ENCODE data around the gene PLCD4. TPM values are rescaled to one million over a fixed set of nuclear protein-coding genes. Genes with fewer than 3 reads are reported as not detected.

PLCD4 gene
- total and polyA plus RNA-seq, 12 donors = 0.72 to 23.2 (median 1.8) TPM

DNA sequence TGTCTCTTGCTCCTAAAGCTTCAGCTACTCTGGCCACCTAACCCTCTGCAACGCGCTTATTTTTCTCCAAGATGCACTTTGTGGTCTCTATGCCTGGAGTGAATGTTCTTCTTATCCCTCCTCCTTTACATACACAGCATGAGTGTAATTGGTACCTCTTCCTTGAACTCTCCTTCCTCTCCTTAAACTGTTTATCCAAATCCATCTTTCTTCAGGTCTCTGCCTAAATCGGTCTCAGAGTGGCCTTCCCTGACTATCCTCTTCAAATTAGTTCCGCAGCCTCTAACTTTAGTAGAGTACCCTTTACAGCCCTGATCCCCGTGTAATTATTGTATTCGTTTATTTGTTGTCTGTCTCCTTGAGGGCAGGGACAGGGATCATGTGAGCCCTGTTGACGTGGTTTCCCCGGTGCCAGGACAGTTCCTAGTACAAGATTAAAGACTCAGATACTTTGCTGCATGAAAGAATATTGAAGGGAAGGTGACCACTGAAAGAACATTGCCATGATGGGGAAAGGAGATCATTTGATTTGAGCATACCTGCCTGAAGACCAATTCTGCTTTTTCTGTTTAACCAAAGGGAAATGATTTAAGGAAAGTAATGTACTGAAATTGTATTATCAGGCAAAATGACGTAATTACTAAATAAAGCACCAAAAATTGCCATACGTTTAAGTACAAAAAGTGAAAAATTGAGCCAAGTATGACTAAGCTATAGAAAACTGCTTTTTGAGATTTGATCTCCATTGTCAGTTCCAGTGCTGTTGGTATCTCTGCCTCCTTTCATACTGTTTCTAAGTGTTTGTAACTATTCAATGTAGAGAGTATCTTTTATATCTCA lies 37.8 kb upstream of the PLCD4 start:
- peak overlapping the region; percentile 96 to 99 (median 97) for H3K27ac ChIP-seq
- peak in 1 of 2 donors; percentile 63 for TF ChIP-seq POLR2A (IDR thresholded peaks at IDR 0.05)
- TF ChIP-seq, protein P1, sequence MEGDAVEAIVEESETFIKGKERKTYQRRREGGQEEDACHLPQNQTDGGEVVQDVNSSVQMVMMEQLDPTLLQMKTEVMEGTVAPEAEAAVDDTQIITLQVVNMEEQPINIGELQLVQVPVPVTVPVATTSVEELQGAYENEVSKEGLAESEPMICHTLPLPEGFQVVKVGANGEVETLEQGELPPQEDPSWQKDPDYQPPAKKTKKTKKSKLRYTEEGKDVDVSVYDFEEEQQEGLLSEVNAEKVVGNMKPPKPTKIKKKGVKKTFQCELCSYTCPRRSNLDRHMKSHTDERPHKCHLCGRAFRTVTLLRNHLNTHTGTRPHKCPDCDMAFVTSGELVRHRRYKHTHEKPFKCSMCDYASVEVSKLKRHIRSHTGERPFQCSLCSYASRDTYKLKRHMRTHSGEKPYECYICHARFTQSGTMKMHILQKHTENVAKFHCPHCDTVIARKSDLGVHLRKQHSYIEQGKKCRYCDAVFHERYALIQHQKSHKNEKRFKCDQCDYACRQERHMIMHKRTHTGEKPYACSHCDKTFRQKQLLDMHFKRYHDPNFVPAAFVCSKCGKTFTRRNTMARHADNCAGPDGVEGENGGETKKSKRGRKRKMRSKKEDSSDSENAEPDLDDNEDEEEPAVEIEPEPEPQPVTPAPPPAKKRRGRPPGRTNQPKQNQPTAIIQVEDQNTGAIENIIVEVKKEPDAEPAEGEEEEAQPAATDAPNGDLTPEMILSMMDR (IDR thresholded peaks at IDR 0.05) = no peak
- H3K9me3 ChIP-seq (replicated peaks in 1 of 3) = no peaks in the 10 kb centered on the region
- DNase-seq = peak; percentile 48 to 86 (median 76)
- intact Hi-C loops (cut with DNase I) = loop anchor here in 1 of 2 donors (10.0 kb wide), 1 partner anchor 75 kb away; no protein-coding TSS in a partner anchor
- WGBS, 4 donors = 3 to 5% (median 4%) methylated on average over 10 of the region's 10 CpGs
- H3K36me3 ChIP-seq (replicated peaks in 1 of 2) = no peaks in the 10 kb centered on the region
- H3K4me3 ChIP-seq = peak overlapping the region in 2 of 4 donors; percentile 80 to 92
- peaks cover 21 to 41% of the 10 kb centered on the region in 2 donors for H3K4me1 ChIP-seq (replicated peaks in 1 of 2)
- H3K27me3 ChIP-seq = no peaks in the 10 kb centered on the region

DNA sequence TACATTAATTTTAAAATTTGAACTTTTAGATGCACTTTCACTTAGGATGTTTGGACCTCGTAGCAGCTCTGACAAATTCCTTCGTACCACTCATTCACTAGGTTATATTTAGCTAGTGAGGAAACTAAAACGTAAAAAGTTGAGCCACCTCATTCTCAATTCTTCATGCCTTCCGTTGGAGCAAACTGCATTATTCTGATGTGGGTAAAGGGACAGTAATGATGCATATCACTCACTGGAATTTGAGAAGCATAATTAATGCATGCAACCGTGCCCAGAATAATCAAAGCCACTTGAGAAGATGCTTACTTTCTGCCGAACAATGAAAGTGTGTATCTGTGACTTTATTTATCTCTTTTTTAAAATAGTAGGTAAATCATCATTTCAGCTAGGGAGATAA lies 36.8 kb upstream of the PLCD4 start:
- peaks cover 21 to 41% of the 10 kb centered on the region in 2 donors for H3K4me1 ChIP-seq (replicated peaks in 1 of 2)
- peak overlapping the region in 1 of 4 donors; percentile 92 for H3K4me3 ChIP-seq
- peak in 1 of 2 donors; percentile 17 for TF ChIP-seq POLR2A (IDR thresholded peaks at IDR 0.05)
- TF ChIP-seq, protein P1 (IDR thresholded peaks at IDR 0.05) = no peak
- no peaks in the 10 kb centered on the region for H3K36me3 ChIP-seq (replicated peaks in 1 of 2)
- intact Hi-C loops (cut with DNase I) = loop anchor here in 1 of 2 donors (10.0 kb wide), 1 partner anchor 74 kb away; no protein-coding TSS in a partner anchor
- no peak for DNase-seq
- H3K27me3 ChIP-seq = no peaks in the 10 kb centered on the region
- peak overlapping the region; percentile 41 to 99 (median 97) for H3K27ac ChIP-seq
- H3K9me3 ChIP-seq (replicated peaks in 1 of 3) = no peaks in the 10 kb centered on the region
- 12 to 21% (median 14%) methylated on average over 6 of the region's 6 CpGs for WGBS, 4 donors

DNA sequence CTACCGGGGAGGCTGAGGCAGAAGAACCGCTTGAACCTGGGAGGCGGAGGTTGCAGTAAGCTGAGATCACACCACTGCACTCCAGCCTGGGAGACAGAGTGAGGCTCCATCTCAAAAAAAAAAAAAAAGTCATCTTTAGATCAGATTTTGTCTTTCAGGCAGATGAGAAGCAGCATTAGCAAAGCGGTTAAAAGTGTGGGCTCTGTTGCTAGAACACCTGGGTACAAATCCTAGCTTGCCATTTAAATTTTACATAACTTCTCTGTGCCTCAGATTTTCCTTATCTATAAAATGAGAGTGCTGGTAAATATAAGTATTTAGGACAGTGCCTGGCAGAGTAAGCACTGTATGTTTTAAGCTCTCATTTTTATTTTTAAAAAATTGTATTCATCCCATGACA lies 30.8 kb upstream of the PLCD4 start:
- intact Hi-C loops (cut with DNase I) = loop anchor here in 1 of 2 donors (10.0 kb wide), 1 partner anchor 68 kb away; no protein-coding TSS in a partner anchor

More for the DNA sequence above, 30.8 kb upstream of the PLCD4 start:
- H3K4me1 ChIP-seq (replicated peaks in 1 of 2) = peaks cover 0 to 17% of the 10 kb centered on the region in 2 donors
- no peaks in the 10 kb centered on the region for H3K27me3 ChIP-seq
- 93 to 100% (median 97%) methylated on average over 3 to 4 of the region's 4 CpGs for WGBS, 4 donors
- no peaks in the 10 kb centered on the region for H3K9me3 ChIP-seq (replicated peaks in 1 of 3)
- H3K36me3 ChIP-seq (replicated peaks in 1 of 2) = peaks cover 0 to 5% of the 10 kb centered on the region in 2 donors
- no peak overlapping the region for H3K27ac ChIP-seq
- no peak overlapping the region for H3K4me3 ChIP-seq
- DNase-seq = no peak
- TF ChIP-seq POLR2A (IDR thresholded peaks at IDR 0.05) = no peak
- TF ChIP-seq, protein P1 (IDR thresholded peaks at IDR 0.05) = no peak
